HG03066 (cell line): Measurements from ENCODE around the gene PABPN1L.

Experiments
- ATAC-seq: cut with Tn5 transposase; IDR thresholded peaks from one replicate; pipeline ENCODE4 v1.9.1; 2021; ENCODE audit warnings: low read depth; ENCODE audit not compliant: unreplicated experiment

Gene PABPN1L

DNA sequence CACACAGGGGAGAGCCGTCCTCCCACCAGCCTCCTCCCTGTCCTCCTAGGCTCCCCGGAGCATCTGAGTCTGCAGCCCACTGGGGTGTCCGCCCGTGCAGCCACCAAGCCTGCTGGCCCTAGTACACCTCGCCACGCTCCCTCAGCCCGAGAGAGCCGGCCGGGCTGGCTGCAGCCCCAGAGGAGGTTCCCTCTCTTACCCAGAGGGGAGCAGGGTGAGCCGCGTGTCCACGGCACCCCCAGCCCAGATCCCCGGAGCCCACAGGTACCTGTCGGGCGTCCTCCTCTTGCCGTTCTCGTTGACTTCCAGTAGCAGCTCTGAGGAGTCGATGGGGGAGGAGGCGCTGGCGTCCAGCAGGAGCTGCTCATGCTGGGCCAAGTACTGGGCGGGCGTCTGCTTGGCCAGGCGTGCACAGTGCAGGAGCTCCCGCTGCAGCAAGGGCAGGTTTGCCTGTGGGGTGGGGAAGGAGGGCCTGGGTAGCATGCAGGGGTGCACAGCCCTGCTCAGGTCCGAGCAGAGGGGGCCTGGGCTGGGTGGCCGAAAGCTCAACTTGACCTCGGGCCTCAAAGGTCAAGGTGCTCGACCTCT is 19.3 kb upstream of the PABPN1L start:
- no peak for ATAC-seq

- ATAC-seq: no peak
These were observed 18.3 kb upstream of the PABPN1L start for GRCh38 chr16:88884569-88885271.

DNA sequence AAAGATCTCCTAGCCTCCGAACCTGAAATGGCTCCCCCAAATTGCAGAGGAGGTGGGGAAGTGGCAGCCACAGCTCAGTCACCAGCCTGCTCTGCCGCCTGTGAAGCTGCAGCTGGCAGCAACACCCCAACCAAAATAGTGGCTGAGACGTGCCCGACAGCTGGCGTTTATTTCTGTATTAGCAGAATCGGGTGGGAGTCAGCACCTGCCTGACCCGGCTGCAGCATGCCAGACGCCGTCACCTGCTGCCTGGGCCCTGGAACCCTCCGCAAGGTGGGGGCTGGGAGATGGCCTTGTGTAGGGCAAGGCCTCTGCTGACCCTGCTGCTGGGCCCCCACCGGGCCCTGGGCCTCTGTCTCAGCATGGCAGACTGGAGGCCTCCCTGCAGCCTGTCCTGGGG is 17.5 kb upstream of the PABPN1L start:
- ATAC-seq: no peak

DNA sequence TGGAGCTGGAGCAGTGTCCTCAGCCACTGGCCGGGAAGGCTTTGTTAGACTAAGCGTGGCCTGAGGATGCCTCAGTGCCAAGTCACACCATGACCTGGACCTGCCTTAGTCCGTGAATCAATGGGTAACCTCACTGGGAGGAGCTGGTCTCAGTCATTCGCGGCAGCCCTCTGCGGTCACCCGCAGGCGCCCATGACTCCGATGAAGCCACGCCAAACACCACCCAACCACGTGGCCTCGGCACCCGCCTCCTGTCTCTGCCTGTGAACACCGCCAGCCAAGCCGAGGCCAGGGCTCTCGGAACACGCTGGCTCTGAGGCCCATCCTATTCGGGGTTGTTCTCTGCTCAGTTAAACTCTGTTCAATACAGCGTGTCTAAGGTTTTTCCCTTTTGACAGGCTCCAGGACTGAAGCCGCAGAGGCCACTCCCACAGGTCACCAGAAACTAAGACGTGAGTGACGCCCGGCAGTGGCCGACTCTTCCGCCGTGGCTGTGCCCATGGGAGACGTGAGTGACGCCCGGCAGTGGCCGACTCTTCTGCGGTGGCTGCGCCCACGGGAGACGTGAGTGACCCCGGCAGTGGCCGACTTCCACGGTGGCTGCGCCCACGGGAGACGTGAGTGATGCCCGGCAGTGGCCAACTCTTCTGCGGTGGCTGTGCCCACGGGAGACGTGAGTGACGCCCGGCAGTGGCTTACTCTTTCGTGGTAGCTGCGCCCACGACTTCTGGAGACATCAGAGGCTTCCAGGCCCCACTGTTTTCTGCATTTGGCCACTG is 16.8 kb upstream of the PABPN1L start:
- no peak for ATAC-seq

- no peak for ATAC-seq
These were observed 16.0 kb upstream of the PABPN1L start for GRCh38 chr16:88882358-88883030.

DNA sequence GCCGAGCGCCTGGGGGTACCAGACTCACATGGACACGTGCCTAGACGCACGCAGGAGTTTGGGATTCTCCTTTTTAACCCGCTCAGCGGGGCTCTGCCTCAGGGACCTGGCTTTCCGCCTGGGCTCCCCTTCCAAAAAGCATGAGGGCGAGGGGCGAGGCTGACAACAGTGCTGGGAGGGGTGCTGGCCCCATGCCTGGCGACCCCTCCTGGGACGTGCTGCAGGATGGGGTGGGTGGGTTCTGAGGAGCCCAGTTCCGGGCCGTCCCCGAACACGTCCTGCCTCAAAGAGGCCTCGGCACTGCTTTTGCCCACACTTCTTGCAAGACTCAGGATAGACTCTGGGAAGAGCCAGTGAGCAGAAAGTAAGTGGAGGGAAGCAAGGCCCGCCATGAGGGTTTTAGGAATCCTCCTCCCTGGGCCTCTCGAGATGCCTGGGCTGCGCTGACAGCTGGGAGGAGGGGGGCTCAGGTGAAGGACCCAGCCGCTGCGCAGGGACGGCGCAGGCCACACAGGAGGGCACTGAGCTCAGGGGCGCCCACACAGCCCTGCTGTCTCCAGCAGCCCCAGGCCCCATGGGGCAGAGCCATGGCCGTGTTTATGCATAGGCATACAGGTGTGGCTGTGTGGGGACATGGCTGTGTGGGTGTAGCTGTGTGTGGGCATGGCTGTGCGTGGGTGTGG is 15.4 kb upstream of the PABPN1L start:
- ATAC-seq: no peak

DNA sequence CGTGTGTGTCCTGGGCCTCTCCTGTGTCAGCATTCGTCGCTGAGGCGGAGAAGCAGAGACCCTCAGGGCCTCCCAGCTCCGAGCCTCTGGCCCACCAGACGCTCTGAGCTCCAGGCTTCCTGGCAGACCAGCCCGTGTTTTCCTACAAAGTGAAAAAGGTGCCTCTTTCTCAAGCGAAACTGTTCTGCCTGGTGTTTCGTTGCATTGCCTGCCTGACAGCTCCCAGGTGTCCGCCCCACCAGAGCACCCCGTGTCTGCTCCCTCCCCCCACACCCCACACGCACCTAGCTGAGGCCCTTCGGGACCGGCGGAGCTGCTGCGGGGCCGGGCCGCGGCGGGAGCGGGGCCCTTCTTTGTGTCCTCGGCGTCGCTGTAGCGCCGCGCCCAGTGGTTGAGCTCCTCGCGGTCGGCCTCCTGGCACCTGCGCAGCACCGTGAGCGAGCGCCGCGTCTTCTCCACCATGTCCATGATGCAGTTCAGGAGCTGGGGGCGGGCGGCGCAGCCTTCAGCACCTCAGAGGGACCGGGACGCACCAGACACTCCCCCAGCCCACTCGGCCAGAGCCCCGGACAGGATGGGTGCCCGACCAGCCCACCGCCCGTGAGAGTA is 14.7 kb upstream of the PABPN1L start:
- ATAC-seq: no peak

- no peak for ATAC-seq
These were observed 14.0 kb upstream of the PABPN1L start for GRCh38 chr16:88880226-88881006.

- no peak for ATAC-seq
These were observed 13.3 kb upstream of the PABPN1L start for GRCh38 chr16:88879788-88880055.

DNA sequence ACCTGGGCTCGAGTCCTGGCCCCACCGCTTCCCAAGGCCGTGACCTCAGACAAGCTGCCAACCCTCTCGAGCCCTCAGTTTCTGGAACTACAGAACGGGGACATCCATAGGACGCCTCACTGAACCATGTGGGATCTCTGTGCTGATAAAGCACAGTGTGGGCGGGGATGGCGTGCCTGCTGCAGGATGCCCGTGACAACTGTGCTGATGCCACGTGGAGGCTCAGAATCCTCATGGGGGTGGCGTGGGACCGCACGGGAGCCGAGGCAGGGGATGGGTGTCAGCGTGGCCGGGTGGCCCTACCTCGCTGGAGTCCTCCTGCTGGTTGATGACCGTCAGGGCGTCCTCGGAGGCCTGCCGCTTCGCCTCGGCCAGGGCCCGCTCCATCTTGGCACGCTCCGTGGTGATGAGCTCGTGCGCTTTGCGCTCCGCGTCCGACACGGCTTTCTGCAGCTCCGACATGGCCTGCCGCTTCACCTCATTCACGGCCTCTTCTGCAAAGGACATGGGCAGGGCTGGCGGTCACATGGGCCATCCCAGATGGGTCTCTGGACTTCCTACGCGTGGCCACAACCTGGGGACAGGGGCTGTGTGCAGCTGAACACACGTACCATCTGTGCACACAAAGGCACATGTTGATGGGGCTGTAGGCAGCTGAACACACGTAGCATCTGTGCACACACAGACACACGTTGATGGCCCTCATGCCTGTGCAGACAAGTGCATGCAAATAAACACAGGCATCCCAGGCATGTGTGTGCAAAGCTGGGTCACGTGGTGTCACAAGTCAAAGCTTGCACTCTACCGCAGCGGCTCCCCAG is 12.7 kb upstream of the PABPN1L start:
- ATAC-seq: no peak

DNA sequence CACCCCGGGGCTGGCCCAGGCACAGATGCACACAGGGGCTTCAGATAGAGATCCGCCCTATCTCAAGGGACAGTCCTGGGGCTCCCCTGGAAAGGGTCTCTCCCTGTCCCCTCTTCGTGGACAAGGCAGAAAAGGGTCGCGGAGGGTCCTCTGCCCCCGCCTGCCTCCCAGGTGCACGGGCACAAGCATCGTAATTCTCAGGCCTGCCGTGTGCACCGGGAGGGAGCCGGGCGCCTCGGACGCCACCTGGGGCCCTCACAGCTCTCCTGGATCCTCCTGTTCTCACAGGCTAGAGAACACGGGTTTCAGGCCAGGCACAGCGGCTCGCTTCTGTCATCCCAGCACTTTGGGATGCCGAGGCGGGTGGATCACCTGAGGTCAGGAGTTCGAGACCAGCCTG is 11.9 kb upstream of the PABPN1L start:
- no peak for ATAC-seq

- no peak for ATAC-seq
These were observed 11.3 kb upstream of the PABPN1L start for GRCh38 chr16:88877564-88878289.

DNA sequence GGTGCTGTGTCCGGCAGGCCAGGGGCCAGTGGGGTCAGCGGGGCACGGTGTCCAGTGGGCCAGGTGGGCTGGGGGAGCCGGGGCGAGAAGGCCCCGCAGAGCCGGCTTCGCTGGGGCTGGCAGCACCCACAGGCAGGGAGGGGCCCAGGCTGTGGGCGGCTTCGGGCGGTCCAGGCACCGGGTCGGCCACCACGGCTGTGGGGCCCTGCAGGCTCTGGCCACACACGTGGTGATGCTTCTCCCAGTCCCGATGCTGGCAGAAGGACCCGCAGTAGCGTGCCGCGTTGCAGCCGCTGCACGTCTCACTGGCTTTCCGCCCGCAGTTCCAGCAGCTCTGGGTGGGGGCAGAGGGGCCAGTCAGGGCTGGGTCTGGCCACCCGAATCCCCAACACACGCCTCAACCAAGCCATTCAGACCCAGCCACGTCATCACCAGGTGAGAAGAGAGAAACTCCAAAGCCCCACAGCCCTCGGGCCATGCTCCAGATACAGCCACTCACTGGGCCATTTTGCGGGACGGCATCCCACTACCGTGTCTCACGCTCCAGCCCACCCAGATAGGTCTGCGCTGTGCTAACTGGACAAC is 10.6 kb upstream of the PABPN1L start:
- ATAC-seq: no peak

- no peak for ATAC-seq
These were observed 9.3 kb upstream of the PABPN1L start for GRCh38 chr16:88875703-88876234.

GRCh38 chr16:88874938-88875599 is 8.6 kb upstream of the PABPN1L start:
- no peak for ATAC-seq

DNA sequence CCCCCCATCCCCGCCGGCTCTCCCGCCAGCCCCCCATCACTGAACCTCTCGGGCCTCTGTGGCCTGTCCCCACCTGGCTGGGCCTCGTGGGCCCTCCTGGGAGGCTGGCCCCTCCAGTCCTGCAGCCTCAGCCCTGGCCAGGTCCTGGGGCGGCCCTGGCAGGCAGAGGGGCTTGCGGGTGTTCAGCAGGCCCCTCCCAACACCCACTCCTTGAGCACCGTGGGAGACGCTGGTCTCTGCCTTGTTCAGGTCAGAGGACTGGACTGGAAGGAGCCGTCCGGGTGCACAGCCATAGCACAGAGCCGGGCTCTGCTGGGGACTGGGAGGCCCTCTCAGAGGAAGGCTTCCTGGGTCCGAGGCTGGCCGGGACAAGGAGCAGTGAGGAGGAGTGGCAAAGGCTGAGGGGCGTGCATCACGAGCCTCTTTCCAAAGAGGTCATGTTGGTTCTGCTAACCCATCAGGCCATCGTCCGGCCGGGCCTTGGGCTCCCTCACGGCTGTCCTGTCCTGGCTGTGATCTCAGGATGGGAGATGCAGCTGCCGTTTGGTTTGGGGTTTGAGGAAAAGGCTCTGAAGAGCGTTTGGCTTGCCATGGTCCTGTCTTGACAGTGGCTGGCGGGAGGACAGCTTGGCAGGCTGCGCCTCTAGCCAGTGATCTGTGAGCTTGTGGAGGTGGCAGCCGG is 6.3 kb upstream of the PABPN1L start:
- ATAC-seq: no peak
